ENCODE data around the gene BUB1B.
"Not testable (repeated sequence)": the region's sequence is repeated elsewhere in the genome, so short reads cannot be mapped to it uniquely, and the experiment has no call there.

The BUB1B gene

GRCh38 chr15:40136470-40137302 is 24.2 kb upstream of the BUB1B start:
- Histone ChIP-seq H3K9me2 (replicated peaks; ENCODE audit: control insufficient read depth, low read length) (no peaks in the 10 kb centered on the region), H3K4me2 (ENCODE audit: low read length) (no peak overlapping the region), H3K4me3 (ENCODE audit: low read length) (no peak overlapping the region), H3K36me3 (ENCODE audit: control insufficient read depth, low read length) (no peaks in the 10 kb centered on the region), H3K9me3 (ENCODE audit: control insufficient read depth, insufficient read depth, low read length) (no peaks in the 10 kb centered on the region), H3K27me3 (ENCODE audit: control insufficient read depth, low read length) (no peaks in the 10 kb centered on the region), H3K79me2 (ENCODE audit: control insufficient read depth, low read length) (no peaks in the 10 kb centered on the region), H3K27ac (ENCODE audit: low read depth, low read length) (no peak overlapping the region), H3K4me1 (ENCODE audit: control insufficient read depth, low read length) (no peaks in the 10 kb centered on the region), H3F3A (ENCODE audit: control insufficient read depth, insufficient read depth) (no peaks in the 10 kb centered on the region), H4K20me1 (ENCODE audit: control insufficient read depth, insufficient read depth, low read depth, low read length) (no peaks in the 10 kb centered on the region)
- TF ChIP-seq EZH2phosphoT487 (IDR thresholded peaks at IDR 0.05; ENCODE audit: borderline replicate concordance, low read length), result no peak
- no peak for TF ChIP-seq CTCF (IDR thresholded peaks at IDR 0.05; ENCODE audit: low read depth, low read length, poor library complexity, severe bottlenecking)

GRCh38 chr15:40137303-40138200 is 23.3 kb upstream of the BUB1B start:
- Histone ChIP-seq H3F3A (ENCODE audit: control insufficient read depth, insufficient read depth) (no peaks in the 10 kb centered on the region), H3K36me3 (ENCODE audit: control insufficient read depth, low read length) (no peaks in the 10 kb centered on the region), H3K27ac (ENCODE audit: low read depth, low read length) (no peak overlapping the region), H3K4me1 (ENCODE audit: control insufficient read depth, low read length) (no peaks in the 10 kb centered on the region), H3K9me2 (replicated peaks; ENCODE audit: control insufficient read depth, low read length) (no peaks in the 10 kb centered on the region), H3K4me3 (ENCODE audit: low read length) (no peak overlapping the region), H3K27me3 (ENCODE audit: control insufficient read depth, low read length) (no peaks in the 10 kb centered on the region), H3K4me2 (ENCODE audit: low read length) (no peak overlapping the region), H3K9me3 (ENCODE audit: control insufficient read depth, insufficient read depth, low read length) (no peaks in the 10 kb centered on the region), H3K79me2 (ENCODE audit: control insufficient read depth, low read length) (no peaks in the 10 kb centered on the region), H4K20me1 (ENCODE audit: control insufficient read depth, insufficient read depth, low read depth, low read length) (no peaks in the 10 kb centered on the region)
- TF ChIP-seq EZH2phosphoT487 (IDR thresholded peaks at IDR 0.05; ENCODE audit: borderline replicate concordance, low read length) (no peak), CTCF (IDR thresholded peaks at IDR 0.05; ENCODE audit: low read depth, low read length, poor library complexity, severe bottlenecking) (no peak)

- not testable (repeated sequence) for H3K27ac ChIP-seq (ENCODE audit: low read depth, low read length); H3K4me1 ChIP-seq (ENCODE audit: control insufficient read depth, low read length); H3K79me2 ChIP-seq (ENCODE audit: control insufficient read depth, low read length); H3K4me3 ChIP-seq (ENCODE audit: low read length); H3K9me2 ChIP-seq (replicated peaks; ENCODE audit: control insufficient read depth, low read length); H3K4me2 ChIP-seq (ENCODE audit: low read length); H3K9me3 ChIP-seq (ENCODE audit: control insufficient read depth, insufficient read depth, low read length); H4K20me1 ChIP-seq (ENCODE audit: control insufficient read depth, insufficient read depth, low read depth, low read length); H3K27me3 ChIP-seq (ENCODE audit: control insufficient read depth, low read length); H3K36me3 ChIP-seq (ENCODE audit: control insufficient read depth, low read length); H3F3A ChIP-seq (ENCODE audit: control insufficient read depth, insufficient read depth)
These were observed 22.7 kb upstream of the BUB1B start for GRCh38 chr15:40138201-40138570.

GRCh38 chr15:40142428-40142827 is 18.4 kb upstream of the BUB1B start:
- no peaks in the 10 kb centered on the region for H3K36me3 ChIP-seq (ENCODE audit: control insufficient read depth, low read length)
- H3F3A ChIP-seq (ENCODE audit: control insufficient read depth, insufficient read depth), result no peaks in the 10 kb centered on the region
- no peaks in the 10 kb centered on the region for H3K4me1 ChIP-seq (ENCODE audit: control insufficient read depth, low read length)
- no peaks in the 10 kb centered on the region for H3K27me3 ChIP-seq (ENCODE audit: control insufficient read depth, low read length)
- no peak overlapping the region for H3K4me2 ChIP-seq (ENCODE audit: low read length)
- H3K79me2 ChIP-seq (ENCODE audit: control insufficient read depth, low read length), result no peaks in the 10 kb centered on the region
- H3K27ac ChIP-seq (ENCODE audit: low read depth, low read length), result no peak overlapping the region
- TF ChIP-seq EZH2phosphoT487 (IDR thresholded peaks at IDR 0.05; ENCODE audit: borderline replicate concordance, low read length) (no peak), CTCF (IDR thresholded peaks at IDR 0.05; ENCODE audit: low read depth, low read length, poor library complexity, severe bottlenecking) (no peak)
- no peak overlapping the region for H3K4me3 ChIP-seq (ENCODE audit: low read length)
- H4K20me1 ChIP-seq (ENCODE audit: control insufficient read depth, insufficient read depth, low read depth, low read length), result no peaks in the 10 kb centered on the region
- no peaks in the 10 kb centered on the region for H3K9me2 ChIP-seq (replicated peaks; ENCODE audit: control insufficient read depth, low read length)
- no peaks in the 10 kb centered on the region for H3K9me3 ChIP-seq (ENCODE audit: control insufficient read depth, insufficient read depth, low read length)

Data from DOHH2 (cell line).